GM23338 (cell line): Measurements from ENCODE around the gene CDV3. TPM values are rescaled to one million over a fixed set of nuclear protein-coding genes. Genes with fewer than 3 reads are reported as not detected.

ENCODE experiments used
- ATAC-seq: fragments of 200-7000 bp; cut with Tn5 transposase; 3 replicates; pipeline ENCODE4 v1.9.1; 2020
- DNase-seq: peaks from one replicate; pipeline ENCODE4 v3.0.0-alpha.2; 2015; ENCODE audit warnings: low spot score
- H2AFZ ChIP-seq: fragments of 200-600 bp; sonication (generic); 2 replicates; pipeline ENCODE4 v1.8.0; 2016; ENCODE audit warnings: antibody characterized with exemption, mild to moderate bottlenecking, moderate library complexity
- H3F3A ChIP-seq: fragments of 200-600 bp; sonication (generic); replicated peaks from 2 replicates; pipeline ENCODE4 v1.8.0; 2017; ENCODE audit warnings: antibody characterized with exemption, mixed run types, low read depth
- H3K27ac ChIP-seq: fragments of 200-600 bp; sonication (generic); 2 replicates; pipeline ENCODE4 v1.6.1; 2016; ENCODE audit warnings: low read depth
- H3K27me3 ChIP-seq: fragments of 200-600 bp; sonication (generic); 2 replicates; pipeline ENCODE4 v1.8.0; 2016; ENCODE audit warnings: mild to moderate bottlenecking, mixed run types, moderate library complexity; ENCODE audit not compliant: insufficient read depth
- H3K36me3 ChIP-seq: fragments of 200-600 bp; sonication (generic); 2 replicates; pipeline ENCODE4 v1.8.0; 2016; ENCODE audit warnings: mild to moderate bottlenecking; ENCODE audit not compliant: insufficient read depth
- H3K4me1 ChIP-seq: fragments of 200-600 bp; sonication (generic); 2 replicates; pipeline ENCODE4 v1.8.0; 2016; ENCODE audit warnings: mild to moderate bottlenecking, moderate library complexity; ENCODE audit not compliant: insufficient read depth
- H3K4me2 ChIP-seq: fragments of 200-600 bp; sonication (generic); 2 replicates; pipeline ENCODE4 v1.7.1; 2017; ENCODE audit warnings: mixed run types
- H3K4me3 ChIP-seq: fragments of 200-600 bp; sonication (generic); 2 replicates; pipeline ENCODE4 v1.6.1; 2016; ENCODE audit warnings: mixed run types
- H3K79me2 ChIP-seq: fragments of 200-600 bp; sonication (generic); replicated peaks from 2 replicates; pipeline ENCODE4 v1.8.0; 2017; ENCODE audit warnings: mild to moderate bottlenecking; ENCODE audit not compliant: insufficient read depth
- H3K9me2 ChIP-seq: fragments of 200-600 bp; sonication (generic); 2 replicates; pipeline ENCODE4 v1.8.0; 2017; ENCODE audit not compliant: insufficient read depth
- H4K20me1 ChIP-seq: fragments of 200-600 bp; sonication (generic); replicated peaks from 2 replicates; pipeline ENCODE4 v1.8.0; 2017; ENCODE audit warnings: mild to moderate bottlenecking; ENCODE audit not compliant: insufficient read depth
- H3K27ac Mint-ChIP-seq: 2 replicates; pipeline ENCODE4 v1.8.0; 2020; ENCODE audit warnings: inconsistent platforms, mild to moderate bottlenecking, moderate library complexity, mixed read lengths
- H3K27me3 Mint-ChIP-seq: 3 replicates; pipeline ENCODE4 v1.8.0; 2022; ENCODE audit warnings: low read depth, mild to moderate bottlenecking, moderate library complexity, mixed read lengths, inconsistent platforms; ENCODE audit not compliant: insufficient read depth, poor library complexity
- H3K36me3 Mint-ChIP-seq: 3 replicates; pipeline ENCODE4 v1.8.0; 2021; ENCODE audit warnings: low read depth, mild to moderate bottlenecking, inconsistent platforms, moderate library complexity, mixed read lengths
- H3K4me1 Mint-ChIP-seq: 3 replicates; pipeline ENCODE4 v1.8.0; 2020; ENCODE audit warnings: mild to moderate bottlenecking, inconsistent platforms, mixed read lengths
- H3K4me3 Mint-ChIP-seq: 3 replicates; pipeline ENCODE4 v1.8.0; 2021; ENCODE audit warnings: moderate library complexity, mild to moderate bottlenecking, inconsistent platforms, mixed read lengths
- H3K9me3 Mint-ChIP-seq: 3 replicates; pipeline ENCODE4 v1.8.0; 2020; ENCODE audit warnings: moderate library complexity, mild to moderate bottlenecking, inconsistent platforms, mixed read lengths
- CREB1 ChIP-seq: fragments of 250-450 bp; sonication (Bioruptor Pico); IDR thresholded peaks from 2 replicates; pipeline ENCODE4 v1.5.0; 2020; ENCODE audit warnings: low read depth, mild to moderate bottlenecking, moderate library complexity
- EZH2 ChIP-seq: fragments of 200-600 bp; sonication (generic); IDR thresholded peaks from one replicate; pipeline ENCODE4 v1.8.0; 2017; ENCODE audit warnings: antibody characterized with exemption, mild to moderate bottlenecking, low read depth; ENCODE audit not compliant: unreplicated experiment
- EZH2phosphoT487 ChIP-seq: fragments of 200-600 bp; sonication (generic); IDR thresholded peaks from one replicate; pipeline ENCODE4 v1.8.1; 2018; ENCODE audit warnings: antibody characterized with exemption; ENCODE audit not compliant: unreplicated experiment
- JUNB ChIP-seq: IDR thresholded peaks from one replicate; pipeline ENCODE4 v1.6.1; 2016; ENCODE audit warnings: antibody characterized with exemption; ENCODE audit not compliant: unreplicated experiment
- NANOG ChIP-seq: IDR thresholded peaks from 2 replicates; pipeline ENCODE4 v1.6.1; 2016; ENCODE audit warnings: antibody characterized with exemption, borderline replicate concordance
- POLR2AphosphoS5 ChIP-seq: IDR thresholded peaks from 2 replicates; pipeline ENCODE4 v1.6.1; 2016; ENCODE audit warnings: antibody characterized with exemption, low read depth
- STAT1 ChIP-seq: IDR thresholded peaks from one replicate; pipeline ENCODE4 v1.6.1; 2016; ENCODE audit warnings: antibody characterized with exemption; ENCODE audit not compliant: unreplicated experiment
- ZNF114 ChIP-seq: fragments of 250-450 bp; sonication (Bioruptor Pico); IDR thresholded peaks from 2 replicates; pipeline ENCODE4 v1.5.0; 2020; ENCODE audit warnings: mild to moderate bottlenecking, moderate library complexity
- ZNF331 ChIP-seq: fragments of 250-450 bp; sonication (Bioruptor Pico); IDR thresholded peaks from 2 replicates; pipeline ENCODE4 v1.5.0; 2020; ENCODE audit warnings: low read depth, mild to moderate bottlenecking, moderate library complexity
- polyA plus RNA-seq: library from polyadenylated mRNA; unstranded; fragments of >200 nt; fragmentation: Nextera tagmentation; extraction: Ambion mirVana; gene quantifications from 2 replicates; pipeline ENCODE4 v1.2.1, GENCODE V29; 2016
- total RNA-seq: library from RNA; depleted of rRNA; stranded (reverse); fragments of >200 nt; shearing (Covaris generic); gene quantifications from 2 replicates; pipeline ENCODE4 v1.2.3, GENCODE V29; 2014
- TF ChIP-seq, protein P1 (sequence below): IDR thresholded peaks from 2 replicates; pipeline ENCODE4 v1.6.1; 2016; ENCODE audit warnings: antibody characterized with exemption
- TF ChIP-seq, protein P2 (sequence below): IDR thresholded peaks from one replicate; pipeline ENCODE4 v1.6.1; 2018; ENCODE audit warnings: antibody characterized with exemption; ENCODE audit not compliant: unreplicated experiment
- TF ChIP-seq, protein P3 (sequence below): fragments of 250-450 bp; sonication (Bioruptor Pico); IDR thresholded peaks from 2 replicates; pipeline ENCODE4 v1.5.0; 2020; ENCODE audit warnings: mild to moderate bottlenecking, moderate library complexity
- TF ChIP-seq, protein P4 (sequence below), 2 experiments: fragments of 200-600 bp in 1 of 2; sonication (generic) in 1 of 2; conservative IDR thresholded peaks; 2 replicates each; pipeline versions ENCODE4 v1.5.1 to v1.6.1; 2016 to 2017; ENCODE audit warnings: antibody characterized with exemption in 2 of 2, low read depth in 2 of 2, mild to moderate bottlenecking in 2 of 2, moderate library complexity in 1 of 2

The CDV3 gene
- total and polyA plus RNA-seq, 2 experiments from 2014 or later: 36.6 to 119 TPM

DNA sequence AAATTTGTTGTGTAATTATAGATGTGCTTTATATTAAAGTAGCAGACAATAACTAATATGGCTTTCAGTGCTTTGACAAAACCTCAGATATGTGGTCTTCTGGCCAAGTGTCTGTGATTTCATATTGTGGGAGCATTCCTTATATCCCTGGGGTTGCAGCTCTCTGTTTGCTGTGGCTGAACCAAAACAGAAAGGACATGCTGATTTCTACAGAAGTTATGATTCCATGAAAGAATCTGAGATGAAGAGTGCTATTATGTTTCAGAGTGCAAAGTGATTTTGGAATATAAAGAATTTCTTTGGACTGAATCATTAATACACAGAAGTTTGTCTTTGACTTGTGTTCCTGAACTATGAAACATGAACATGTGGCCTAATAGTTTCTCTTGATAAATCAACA, 36.5 kb downstream of the CDV3 start:
- ATAC-seq (no peak), DNase-seq (no peak)
- H3K4me1 Mint-ChIP-seq: no peaks in the 10 kb centered on the region
- no peaks in the 10 kb centered on the region for H3K9me3 Mint-ChIP-seq
- no peaks in the 10 kb centered on the region for H3F3A ChIP-seq
- no peak overlapping the region for H2AFZ ChIP-seq
- H3K27me3 Mint-ChIP-seq: no peaks in the 10 kb centered on the region
- peaks cover 31% of the 10 kb centered on the region; the same call in 1 of the 2 replicates for H3K36me3 ChIP-seq
- no peak overlapping the region for H3K4me3 Mint-ChIP-seq
- no peak overlapping the region for H3K4me3 ChIP-seq
- H3K27ac Mint-ChIP-seq: no peak overlapping the region
- no peaks in the 10 kb centered on the region for H3K4me1 ChIP-seq
- H3K27ac ChIP-seq: no peak overlapping the region
- H3K4me2 ChIP-seq: no peak overlapping the region
- peaks cover 51% of the 10 kb centered on the region for H3K36me3 Mint-ChIP-seq
- TF ChIP-seq EZH2phosphoT487: no peak
- TF ChIP-seq ZNF114: no peak
- no peak for TF ChIP-seq ZNF331 (CRISPR knock-in tag)
- TF ChIP-seq, protein P1, sequence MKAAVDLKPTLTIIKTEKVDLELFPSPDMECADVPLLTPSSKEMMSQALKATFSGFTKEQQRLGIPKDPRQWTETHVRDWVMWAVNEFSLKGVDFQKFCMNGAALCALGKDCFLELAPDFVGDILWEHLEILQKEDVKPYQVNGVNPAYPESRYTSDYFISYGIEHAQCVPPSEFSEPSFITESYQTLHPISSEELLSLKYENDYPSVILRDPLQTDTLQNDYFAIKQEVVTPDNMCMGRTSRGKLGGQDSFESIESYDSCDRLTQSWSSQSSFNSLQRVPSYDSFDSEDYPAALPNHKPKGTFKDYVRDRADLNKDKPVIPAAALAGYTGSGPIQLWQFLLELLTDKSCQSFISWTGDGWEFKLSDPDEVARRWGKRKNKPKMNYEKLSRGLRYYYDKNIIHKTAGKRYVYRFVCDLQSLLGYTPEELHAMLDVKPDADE: no peak
- no peak for TF ChIP-seq POLR2AphosphoS5
- no peak for TF ChIP-seq JUNB
- no peak for TF ChIP-seq CREB1 (CRISPR knock-in tag)
- TF ChIP-seq, protein P2, sequence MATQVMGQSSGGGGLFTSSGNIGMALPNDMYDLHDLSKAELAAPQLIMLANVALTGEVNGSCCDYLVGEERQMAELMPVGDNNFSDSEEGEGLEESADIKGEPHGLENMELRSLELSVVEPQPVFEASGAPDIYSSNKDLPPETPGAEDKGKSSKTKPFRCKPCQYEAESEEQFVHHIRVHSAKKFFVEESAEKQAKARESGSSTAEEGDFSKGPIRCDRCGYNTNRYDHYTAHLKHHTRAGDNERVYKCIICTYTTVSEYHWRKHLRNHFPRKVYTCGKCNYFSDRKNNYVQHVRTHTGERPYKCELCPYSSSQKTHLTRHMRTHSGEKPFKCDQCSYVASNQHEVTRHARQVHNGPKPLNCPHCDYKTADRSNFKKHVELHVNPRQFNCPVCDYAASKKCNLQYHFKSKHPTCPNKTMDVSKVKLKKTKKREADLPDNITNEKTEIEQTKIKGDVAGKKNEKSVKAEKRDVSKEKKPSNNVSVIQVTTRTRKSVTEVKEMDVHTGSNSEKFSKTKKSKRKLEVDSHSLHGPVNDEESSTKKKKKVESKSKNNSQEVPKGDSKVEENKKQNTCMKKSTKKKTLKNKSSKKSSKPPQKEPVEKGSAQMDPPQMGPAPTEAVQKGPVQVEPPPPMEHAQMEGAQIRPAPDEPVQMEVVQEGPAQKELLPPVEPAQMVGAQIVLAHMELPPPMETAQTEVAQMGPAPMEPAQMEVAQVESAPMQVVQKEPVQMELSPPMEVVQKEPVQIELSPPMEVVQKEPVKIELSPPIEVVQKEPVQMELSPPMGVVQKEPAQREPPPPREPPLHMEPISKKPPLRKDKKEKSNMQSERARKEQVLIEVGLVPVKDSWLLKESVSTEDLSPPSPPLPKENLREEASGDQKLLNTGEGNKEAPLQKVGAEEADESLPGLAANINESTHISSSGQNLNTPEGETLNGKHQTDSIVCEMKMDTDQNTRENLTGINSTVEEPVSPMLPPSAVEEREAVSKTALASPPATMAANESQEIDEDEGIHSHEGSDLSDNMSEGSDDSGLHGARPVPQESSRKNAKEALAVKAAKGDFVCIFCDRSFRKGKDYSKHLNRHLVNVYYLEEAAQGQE: no peak
- TF ChIP-seq, protein P3, sequence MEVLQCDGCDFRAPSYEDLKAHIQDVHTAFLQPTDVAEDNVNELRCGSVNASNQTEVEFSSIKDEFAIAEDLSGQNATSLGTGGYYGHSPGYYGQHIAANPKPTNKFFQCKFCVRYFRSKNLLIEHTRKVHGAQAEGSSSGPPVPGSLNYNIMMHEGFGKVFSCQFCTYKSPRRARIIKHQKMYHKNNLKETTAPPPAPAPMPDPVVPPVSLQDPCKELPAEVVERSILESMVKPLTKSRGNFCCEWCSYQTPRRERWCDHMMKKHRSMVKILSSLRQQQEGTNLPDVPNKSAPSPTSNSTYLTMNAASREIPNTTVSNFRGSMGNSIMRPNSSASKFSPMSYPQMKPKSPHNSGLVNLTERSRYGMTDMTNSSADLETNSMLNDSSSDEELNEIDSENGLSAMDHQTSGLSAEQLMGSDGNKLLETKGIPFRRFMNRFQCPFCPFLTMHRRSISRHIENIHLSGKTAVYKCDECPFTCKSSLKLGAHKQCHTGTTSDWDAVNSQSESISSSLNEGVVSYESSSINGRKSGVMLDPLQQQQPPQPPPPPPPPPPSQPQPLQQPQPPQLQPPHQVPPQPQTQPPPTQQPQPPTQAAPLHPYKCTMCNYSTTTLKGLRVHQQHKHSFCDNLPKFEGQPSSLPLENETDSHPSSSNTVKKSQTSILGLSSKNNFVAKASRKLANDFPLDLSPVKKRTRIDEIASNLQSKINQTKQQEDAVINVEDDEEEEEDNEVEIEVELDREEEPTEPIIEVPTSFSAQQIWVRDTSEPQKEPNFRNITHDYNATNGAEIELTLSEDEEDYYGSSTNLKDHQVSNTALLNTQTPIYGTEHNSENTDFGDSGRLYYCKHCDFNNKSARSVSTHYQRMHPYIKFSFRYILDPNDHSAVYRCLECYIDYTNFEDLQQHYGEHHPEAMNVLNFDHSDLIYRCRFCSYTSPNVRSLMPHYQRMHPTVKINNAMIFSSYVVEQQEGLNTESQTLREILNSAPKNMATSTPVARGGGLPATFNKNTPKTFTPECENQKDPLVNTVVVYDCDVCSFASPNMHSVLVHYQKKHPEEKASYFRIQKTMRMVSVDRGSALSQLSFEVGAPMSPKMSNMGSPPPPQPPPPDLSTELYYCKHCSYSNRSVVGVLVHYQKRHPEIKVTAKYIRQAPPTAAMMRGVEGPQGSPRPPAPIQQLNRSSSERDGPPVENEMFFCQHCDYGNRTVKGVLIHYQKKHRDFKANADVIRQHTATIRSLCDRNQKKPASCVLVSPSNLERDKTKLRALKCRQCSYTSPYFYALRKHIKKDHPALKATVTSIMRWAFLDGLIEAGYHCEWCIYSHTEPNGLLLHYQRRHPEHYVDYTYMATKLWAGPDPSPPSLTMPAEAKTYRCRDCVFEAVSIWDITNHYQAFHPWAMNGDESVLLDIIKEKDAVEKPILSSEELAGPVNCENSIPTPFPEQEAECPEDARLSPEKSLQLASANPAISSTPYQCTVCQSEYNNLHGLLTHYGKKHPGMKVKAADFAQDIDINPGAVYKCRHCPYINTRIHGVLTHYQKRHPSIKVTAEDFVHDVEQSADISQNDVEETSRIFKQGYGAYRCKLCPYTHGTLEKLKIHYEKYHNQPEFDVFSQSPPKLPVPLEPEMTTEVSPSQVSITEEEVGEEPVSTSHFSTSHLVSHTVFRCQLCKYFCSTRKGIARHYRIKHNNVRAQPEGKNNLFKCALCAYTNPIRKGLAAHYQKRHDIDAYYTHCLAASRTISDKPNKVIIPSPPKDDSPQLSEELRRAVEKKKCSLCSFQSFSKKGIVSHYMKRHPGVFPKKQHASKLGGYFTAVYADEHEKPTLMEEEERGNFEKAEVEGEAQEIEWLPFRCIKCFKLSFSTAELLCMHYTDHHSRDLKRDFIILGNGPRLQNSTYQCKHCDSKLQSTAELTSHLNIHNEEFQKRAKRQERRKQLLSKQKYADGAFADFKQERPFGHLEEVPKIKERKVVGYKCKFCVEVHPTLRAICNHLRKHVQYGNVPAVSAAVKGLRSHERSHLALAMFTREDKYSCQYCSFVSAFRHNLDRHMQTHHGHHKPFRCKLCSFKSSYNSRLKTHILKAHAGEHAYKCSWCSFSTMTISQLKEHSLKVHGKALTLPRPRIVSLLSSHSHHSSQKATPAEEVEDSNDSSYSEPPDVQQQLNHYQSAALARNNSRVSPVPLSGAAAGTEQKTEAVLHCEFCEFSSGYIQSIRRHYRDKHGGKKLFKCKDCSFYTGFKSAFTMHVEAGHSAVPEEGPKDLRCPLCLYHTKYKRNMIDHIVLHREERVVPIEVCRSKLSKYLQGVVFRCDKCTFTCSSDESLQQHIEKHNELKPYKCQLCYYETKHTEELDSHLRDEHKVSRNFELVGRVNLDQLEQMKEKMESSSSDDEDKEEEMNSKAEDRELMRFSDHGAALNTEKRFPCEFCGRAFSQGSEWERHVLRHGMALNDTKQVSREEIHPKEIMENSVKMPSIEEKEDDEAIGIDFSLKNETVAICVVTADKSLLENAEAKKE (CRISPR knock-in tag): no peak
- no peak for TF ChIP-seq NANOG
- TF ChIP-seq STAT1: no peak
- no peak for TF ChIP-seq EZH2
- TF ChIP-seq, protein P4, sequence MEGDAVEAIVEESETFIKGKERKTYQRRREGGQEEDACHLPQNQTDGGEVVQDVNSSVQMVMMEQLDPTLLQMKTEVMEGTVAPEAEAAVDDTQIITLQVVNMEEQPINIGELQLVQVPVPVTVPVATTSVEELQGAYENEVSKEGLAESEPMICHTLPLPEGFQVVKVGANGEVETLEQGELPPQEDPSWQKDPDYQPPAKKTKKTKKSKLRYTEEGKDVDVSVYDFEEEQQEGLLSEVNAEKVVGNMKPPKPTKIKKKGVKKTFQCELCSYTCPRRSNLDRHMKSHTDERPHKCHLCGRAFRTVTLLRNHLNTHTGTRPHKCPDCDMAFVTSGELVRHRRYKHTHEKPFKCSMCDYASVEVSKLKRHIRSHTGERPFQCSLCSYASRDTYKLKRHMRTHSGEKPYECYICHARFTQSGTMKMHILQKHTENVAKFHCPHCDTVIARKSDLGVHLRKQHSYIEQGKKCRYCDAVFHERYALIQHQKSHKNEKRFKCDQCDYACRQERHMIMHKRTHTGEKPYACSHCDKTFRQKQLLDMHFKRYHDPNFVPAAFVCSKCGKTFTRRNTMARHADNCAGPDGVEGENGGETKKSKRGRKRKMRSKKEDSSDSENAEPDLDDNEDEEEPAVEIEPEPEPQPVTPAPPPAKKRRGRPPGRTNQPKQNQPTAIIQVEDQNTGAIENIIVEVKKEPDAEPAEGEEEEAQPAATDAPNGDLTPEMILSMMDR (conservative IDR thresholded peaks at IDR 0.05; ENCODE audit: low read depth in 2 of 2): no peak
- H3K9me2 ChIP-seq: no peaks in the 10 kb centered on the region
- H3K79me2 ChIP-seq: no peaks in the 10 kb centered on the region
- no peaks in the 10 kb centered on the region for H3K27me3 ChIP-seq
- H4K20me1 ChIP-seq: no peaks in the 10 kb centered on the region; the same call in 1 of the 2 replicates
